Mesenchymal stem cell (in vitro differentiated cells and primary cell): Measurements from ENCODE around the gene DRAP1.

Source experiments
- DNase-seq: peaks from one replicate; pipeline ENCODE4 v3.0.0-alpha.2; 2013
- H2AFZ ChIP-seq: one replicate; pipeline ENCODE4 v1.6.1; 2013; ENCODE audit warnings: low read depth, mild to moderate bottlenecking, control low read depth, inconsistent platforms, low read length, moderate library complexity
- H2AK5ac ChIP-seq: 2 replicates; pipeline ENCODE4 v1.6.1; 2013; ENCODE audit warnings: low read length, moderate library complexity, mild to moderate bottlenecking, inconsistent platforms; ENCODE audit not compliant: severe bottlenecking
- H2BK120ac ChIP-seq: one replicate; pipeline ENCODE4 v1.6.1; 2013; ENCODE audit warnings: low read depth, mild to moderate bottlenecking, inconsistent platforms, low read length, moderate library complexity
- H2BK12ac ChIP-seq, 2 experiments: one replicate each; pipeline ENCODE4 v1.6.1; 2013; ENCODE audit warnings: inconsistent platforms in 2 of 2, low read length in 2 of 2, mild to moderate bottlenecking in 2 of 2, moderate library complexity in 2 of 2, control low read depth in 1 of 2
- H2BK15ac ChIP-seq: one replicate; pipeline ENCODE4 v1.6.1; 2013; ENCODE audit warnings: mild to moderate bottlenecking, low read depth, inconsistent platforms; ENCODE audit not compliant: poor library complexity, severe bottlenecking
- H2BK5ac ChIP-seq: 2 replicates; pipeline ENCODE4 v1.6.1; 2013; ENCODE audit warnings: low read depth, mild to moderate bottlenecking, low read length, control low read depth, inconsistent platforms; ENCODE audit not compliant: poor library complexity, severe bottlenecking
- H3K14ac ChIP-seq, 2 experiments: one replicate each; pipeline ENCODE4 v1.6.1; 2013; ENCODE audit warnings: inconsistent platforms in 2 of 2, low read length in 2 of 2, control low read depth in 1 of 2, mild to moderate bottlenecking in 1 of 2, moderate library complexity in 1 of 2
- H3K18ac ChIP-seq, 2 experiments: one replicate each; pipeline ENCODE4 v1.6.1; 2013; ENCODE audit warnings: inconsistent platforms in 2 of 2, low read length in 2 of 2, control low read depth in 1 of 2, low read depth in 1 of 2, mild to moderate bottlenecking in 1 of 2
- H3K23ac ChIP-seq, 2 experiments: one replicate each; pipeline ENCODE4 v1.6.1; 2013; ENCODE audit warnings: inconsistent platforms in 2 of 2, low read length in 2 of 2, mild to moderate bottlenecking in 2 of 2, moderate library complexity in 2 of 2, control low read depth in 1 of 2
- H3K27ac ChIP-seq: 2 replicates; pipeline ENCODE4 v1.5.1; 2013; ENCODE audit warnings: mild to moderate bottlenecking, moderate library complexity, low read length, control low read depth, inconsistent platforms; ENCODE audit not compliant: poor library complexity, severe bottlenecking
- H3K27me3 ChIP-seq, 2 experiments: 2 replicates each; pipeline versions ENCODE4 v1.6.1 to v1.7.0; 2013; ENCODE audit warnings: low read length in 2 of 2, mild to moderate bottlenecking in 2 of 2, moderate library complexity in 2 of 2, control low read depth in 1 of 2, inconsistent platforms in 1 of 2; ENCODE audit not compliant: control insufficient read depth in 1 of 2, insufficient read depth in 1 of 2
- H3K36me3 ChIP-seq, 2 experiments: 2 replicates each; pipeline versions ENCODE4 v1.6.1 to v1.7.0; 2013; ENCODE audit warnings: low read length in 2 of 2, control low read depth in 1 of 2, inconsistent platforms in 1 of 2, low read depth in 1 of 2, mild to moderate bottlenecking in 1 of 2; ENCODE audit not compliant: insufficient read depth in 2 of 2, control insufficient read depth in 1 of 2
- H3K4ac ChIP-seq, 2 experiments: one replicate each; pipeline ENCODE4 v1.6.1; 2013; ENCODE audit warnings: inconsistent platforms in 2 of 2, low read length in 2 of 2, mild to moderate bottlenecking in 2 of 2, moderate library complexity in 2 of 2, control low read depth in 1 of 2, low read depth in 1 of 2
- H3K4me1 ChIP-seq: 2 replicates; pipeline ENCODE4 v1.6.1; 2013; ENCODE audit warnings: low read depth, low read length, control low read depth; ENCODE audit not compliant: control insufficient read depth, insufficient read depth
- H3K4me2 ChIP-seq: 2 replicates; pipeline ENCODE4 v1.6.1; 2013; ENCODE audit warnings: low read length, mild to moderate bottlenecking, inconsistent platforms; ENCODE audit not compliant: poor library complexity, severe bottlenecking
- H3K4me3 ChIP-seq, 2 experiments: 2 replicates each; pipeline versions ENCODE4 v1.5.1 to v1.7.0; 2013; ENCODE audit warnings: low read length in 2 of 2, mild to moderate bottlenecking in 2 of 2, control low read depth in 1 of 2, low read depth in 1 of 2; ENCODE audit not compliant: insufficient read depth in 1 of 2
- H3K79me1 ChIP-seq: replicated peaks from 2 replicates; pipeline ENCODE4 v1.6.1; 2013; ENCODE audit warnings: mild to moderate bottlenecking, control low read depth, low read length, inconsistent platforms; ENCODE audit not compliant: poor library complexity, severe bottlenecking
- H3K9ac ChIP-seq: 2 replicates; pipeline ENCODE4 v1.7.0; 2013; ENCODE audit warnings: mild to moderate bottlenecking, low read length, moderate library complexity
- H3K9me3 ChIP-seq: 2 replicates; pipeline ENCODE4 v1.7.0; 2013; ENCODE audit warnings: mild to moderate bottlenecking, low read length; ENCODE audit not compliant: control insufficient read depth
- H4K8ac ChIP-seq: one replicate; pipeline ENCODE4 v1.6.1; 2013; ENCODE audit warnings: inconsistent platforms, mild to moderate bottlenecking, low read length, moderate library complexity
- H4K91ac ChIP-seq: one replicate; pipeline ENCODE4 v1.6.1; 2013; ENCODE audit warnings: mild to moderate bottlenecking, low read length, inconsistent platforms
- WGBS: methylation state at CpG from one replicate; pipeline ENCODE4 v1.1.7; 2013; ENCODE audit warnings: mixed read lengths; 5-methylcytosine and 5-hydroxymethylcytosine counted together

The DRAP1 gene

GRCh38 chr11:65967329-65967934 lies 48.2 kb downstream of the DRAP1 start:
- H4K91ac ChIP-seq, result no peak overlapping the region
- H3K79me1 ChIP-seq, result peaks cover 53% of the 10 kb centered on the region
- no peak overlapping the region for H2AK5ac ChIP-seq
- no peak for DNase-seq
- no peaks in the 10 kb centered on the region for H3K27me3 ChIP-seq
- H3K14ac ChIP-seq, result no peak overlapping the region
- no peak overlapping the region for H3K27ac ChIP-seq
- H2BK120ac ChIP-seq, result no peak overlapping the region
- no peaks in the 10 kb centered on the region for H3K9me3 ChIP-seq
- H3K4ac ChIP-seq, result no peak overlapping the region
- H3K4me2 ChIP-seq, result no peak overlapping the region
- H3K18ac ChIP-seq, result no peak overlapping the region
- peaks cover 71 to 78% of the 10 kb centered on the region in 2 experiments for H3K36me3 ChIP-seq
- no peak overlapping the region for H3K9ac ChIP-seq
- H3K4me3 ChIP-seq, result no peak overlapping the region
- H3K4me1 ChIP-seq, result peaks cover 12% of the 10 kb centered on the region
- no peak overlapping the region for H2BK12ac ChIP-seq
- H2BK5ac ChIP-seq, result no peak overlapping the region
- no peak overlapping the region for H2BK15ac ChIP-seq
- no peak overlapping the region for H2AFZ ChIP-seq
- H4K8ac ChIP-seq, result no peak overlapping the region
- no peak overlapping the region for H3K23ac ChIP-seq
- WGBS, result 96% methylated on average over 30 of the region's 30 CpGs

- Histone ChIP-seq H3K9ac (no peak overlapping the region), H3K4me2 (no peak overlapping the region), H3K4me1 (peaks cover 5% of the 10 kb centered on the region), H4K91ac (no peak overlapping the region), H3K79me1 (peaks cover 56% of the 10 kb centered on the region), H3K36me3 (peaks cover 74 to 85% of the 10 kb centered on the region in 2 experiments), H3K18ac (no peak overlapping the region), H2BK120ac (no peak overlapping the region), H3K4ac (no peak overlapping the region), H3K4me3 (no peak overlapping the region), H3K14ac (no peak overlapping the region), H2AFZ (no peak overlapping the region), H3K27ac (no peak overlapping the region), H4K8ac (no peak overlapping the region), H2AK5ac (no peak overlapping the region), H2BK12ac (no peak overlapping the region), H3K27me3 (no peaks in the 10 kb centered on the region), H2BK15ac (no peak overlapping the region), H3K9me3 (no peaks in the 10 kb centered on the region), H3K23ac (no peak overlapping the region), H2BK5ac (no peak overlapping the region)
- no peak for DNase-seq
- 95% methylated on average over 11 of the region's 15 CpGs for WGBS
Measured at GRCh38 chr11:65968600-65969482, 49.6 kb downstream of the DRAP1 start.
